ENCODE results near the gene CDCP1.
A peak's percentile ranks its signal among the peaks of the same experiment; 100 is the strongest.
"Not testable (repeated sequence)": the region's sequence is repeated elsewhere in the genome, so short reads cannot be mapped to it uniquely, and the experiment has no call there.

Gene CDCP1

DNA sequence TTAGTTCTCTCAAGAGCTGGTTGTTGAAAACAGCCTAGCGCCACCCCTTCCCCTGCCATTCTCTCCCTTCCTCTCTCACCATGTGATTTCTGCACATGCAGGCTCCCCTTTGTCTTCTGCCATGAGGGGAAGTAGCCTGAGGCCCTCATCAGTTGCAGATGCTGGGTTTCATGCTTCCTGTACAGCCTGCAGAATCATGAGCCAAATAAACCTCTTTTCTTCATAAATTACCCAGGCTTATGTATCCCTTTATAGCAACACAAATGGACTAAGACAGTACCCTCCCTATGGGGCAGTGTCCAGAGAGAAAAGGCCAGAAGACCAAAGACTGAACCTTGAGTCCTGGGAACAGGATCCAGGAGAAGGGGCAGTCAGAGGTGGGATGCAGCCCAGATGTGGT lies 65.4 kb downstream of the CDCP1 start:
- no peak for DNase-seq (ENCODE audit: low read depth)
- no peak overlapping the region for H3K4me3 ChIP-seq (ENCODE audit: low read depth, low read length)
- TF ChIP-seq, protein P1, sequence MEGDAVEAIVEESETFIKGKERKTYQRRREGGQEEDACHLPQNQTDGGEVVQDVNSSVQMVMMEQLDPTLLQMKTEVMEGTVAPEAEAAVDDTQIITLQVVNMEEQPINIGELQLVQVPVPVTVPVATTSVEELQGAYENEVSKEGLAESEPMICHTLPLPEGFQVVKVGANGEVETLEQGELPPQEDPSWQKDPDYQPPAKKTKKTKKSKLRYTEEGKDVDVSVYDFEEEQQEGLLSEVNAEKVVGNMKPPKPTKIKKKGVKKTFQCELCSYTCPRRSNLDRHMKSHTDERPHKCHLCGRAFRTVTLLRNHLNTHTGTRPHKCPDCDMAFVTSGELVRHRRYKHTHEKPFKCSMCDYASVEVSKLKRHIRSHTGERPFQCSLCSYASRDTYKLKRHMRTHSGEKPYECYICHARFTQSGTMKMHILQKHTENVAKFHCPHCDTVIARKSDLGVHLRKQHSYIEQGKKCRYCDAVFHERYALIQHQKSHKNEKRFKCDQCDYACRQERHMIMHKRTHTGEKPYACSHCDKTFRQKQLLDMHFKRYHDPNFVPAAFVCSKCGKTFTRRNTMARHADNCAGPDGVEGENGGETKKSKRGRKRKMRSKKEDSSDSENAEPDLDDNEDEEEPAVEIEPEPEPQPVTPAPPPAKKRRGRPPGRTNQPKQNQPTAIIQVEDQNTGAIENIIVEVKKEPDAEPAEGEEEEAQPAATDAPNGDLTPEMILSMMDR (conservative IDR thresholded peaks at IDR 0.05; ENCODE audit: low read depth, low read length), result no peak

DNA sequence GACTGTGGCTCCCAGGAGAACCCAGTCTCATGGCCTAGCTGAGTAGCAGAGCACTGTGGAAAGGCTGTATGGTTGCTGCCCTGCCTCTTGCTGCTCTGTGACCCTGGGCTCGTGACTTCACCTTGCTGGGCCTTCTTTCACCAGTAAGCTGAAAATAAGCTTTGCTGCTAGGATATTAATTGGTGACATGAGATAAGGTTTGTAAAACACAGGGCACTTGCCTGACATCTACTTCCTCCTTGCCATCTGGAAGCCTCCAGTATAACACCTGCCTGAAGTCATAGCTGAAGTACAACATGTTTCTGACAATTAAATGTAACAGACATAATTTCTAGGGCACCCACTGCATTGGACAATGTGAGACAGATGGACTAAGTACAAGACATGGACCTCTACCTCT lies 66.5 kb downstream of the CDCP1 start:
- DNase-seq (ENCODE audit: low read depth), result no peak
- no peak overlapping the region for H3K4me3 ChIP-seq (ENCODE audit: low read depth, low read length)
- TF ChIP-seq, protein P1 (conservative IDR thresholded peaks at IDR 0.05; ENCODE audit: low read depth, low read length), result no peak

DNA sequence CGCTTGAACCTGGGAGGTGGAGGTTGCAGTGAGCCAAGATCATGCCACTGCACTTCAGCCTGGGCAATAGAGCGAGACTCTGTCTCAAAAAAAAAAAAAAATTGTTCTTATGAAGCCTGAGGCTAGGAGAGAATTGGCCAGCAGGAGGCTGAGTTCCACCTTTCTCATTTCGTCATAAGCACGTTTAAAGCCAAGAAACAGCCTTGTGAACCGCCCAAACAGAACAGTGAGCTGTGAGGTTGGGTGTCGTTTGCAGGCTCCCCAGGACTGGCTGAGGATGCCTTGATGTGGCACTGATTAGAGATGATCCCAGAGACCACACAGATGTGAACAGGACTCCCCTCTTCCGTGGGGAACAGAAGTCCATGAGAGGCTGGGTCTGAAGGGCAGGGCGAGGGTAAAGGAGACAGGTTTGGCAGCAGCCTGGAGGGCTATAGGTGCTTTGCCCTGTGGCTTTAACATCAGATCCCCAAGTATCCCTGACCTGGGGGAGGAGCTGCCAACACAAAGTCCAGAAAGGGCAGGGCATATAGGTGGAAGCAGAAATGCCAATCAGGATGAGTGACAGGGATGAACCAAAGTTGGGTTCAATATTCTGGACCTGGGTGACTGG lies 67.2 kb downstream of the CDCP1 start:
- TF ChIP-seq, protein P1 (conservative IDR thresholded peaks at IDR 0.05; ENCODE audit: low read depth, low read length), result peak; percentile 66
- peak; percentile 84 for DNase-seq (ENCODE audit: low read depth)

DNA sequence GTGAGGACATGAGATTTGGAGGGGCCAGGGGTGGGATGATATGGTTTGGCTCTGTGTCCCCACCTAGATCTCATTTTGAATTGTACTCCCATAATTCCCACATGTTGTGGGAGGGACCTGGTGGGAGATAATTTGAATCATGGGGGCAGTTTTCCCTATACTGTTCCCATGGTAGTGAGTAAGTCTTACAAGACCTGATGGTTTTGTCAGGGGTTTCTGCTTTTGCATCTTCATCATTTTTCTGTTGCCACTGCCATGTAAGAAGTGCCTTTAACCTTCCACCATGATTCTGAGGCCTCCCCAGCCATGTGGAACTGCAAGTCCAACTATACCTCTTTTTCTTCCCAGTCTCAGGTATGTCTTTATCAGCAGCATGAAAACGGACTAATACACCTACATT lies 67.9 kb downstream of the CDCP1 start:
- not testable (repeated sequence) for DNase-seq (ENCODE audit: low read depth)

More for the DNA sequence above, 67.2 kb downstream of the CDCP1 start:
- no peak overlapping the region for H3K4me3 ChIP-seq (ENCODE audit: low read depth, low read length)

DNA sequence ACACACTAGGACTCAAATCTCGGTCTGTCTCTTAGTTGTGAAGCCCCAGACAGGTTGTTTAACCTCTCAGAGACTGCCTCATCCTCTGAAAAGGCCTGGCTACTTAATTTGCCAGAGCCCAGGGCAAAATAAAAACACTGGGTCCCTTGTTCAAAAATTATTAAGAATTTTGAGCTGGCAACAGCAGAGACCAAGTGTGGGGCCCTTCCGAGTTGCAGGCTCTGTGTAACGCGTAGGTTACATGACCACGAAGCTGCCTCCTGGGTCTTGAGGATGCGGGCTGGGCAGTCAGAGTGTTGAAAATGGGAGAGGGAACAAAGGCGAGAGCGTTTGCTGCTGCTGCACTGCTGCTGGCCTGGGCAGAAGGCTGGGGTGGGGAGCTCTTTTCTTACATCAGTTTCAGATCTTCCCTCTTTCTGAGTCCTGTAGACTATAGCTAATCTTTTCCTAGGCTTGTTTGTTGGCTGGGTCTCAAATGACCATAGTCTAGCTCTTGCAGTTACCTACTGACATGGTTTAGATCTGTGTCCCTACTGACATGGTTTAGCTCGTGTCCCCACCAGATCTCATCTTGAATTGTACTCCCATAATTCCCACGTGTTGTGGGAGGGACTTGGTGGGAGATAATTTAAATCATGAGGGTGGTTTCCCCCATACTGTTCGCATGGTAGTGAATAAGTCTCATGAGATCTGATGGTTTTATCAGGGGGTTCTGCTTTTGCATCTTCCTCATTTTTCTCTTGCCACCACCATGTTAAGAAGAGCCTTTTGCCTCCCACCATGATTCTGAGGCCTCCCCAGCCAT lies 70.2 kb downstream of the CDCP1 start:
- TF ChIP-seq, protein P1 (conservative IDR thresholded peaks at IDR 0.05; ENCODE audit: low read depth, low read length), result no peak
- H3K4me3 ChIP-seq (ENCODE audit: low read depth, low read length), result no peak overlapping the region
- DNase-seq (ENCODE audit: low read depth), result no peak

More for the DNA sequence above, 67.9 kb downstream of the CDCP1 start:
- H3K4me3 ChIP-seq (ENCODE audit: low read depth, low read length), result not testable (repeated sequence)

DNA sequence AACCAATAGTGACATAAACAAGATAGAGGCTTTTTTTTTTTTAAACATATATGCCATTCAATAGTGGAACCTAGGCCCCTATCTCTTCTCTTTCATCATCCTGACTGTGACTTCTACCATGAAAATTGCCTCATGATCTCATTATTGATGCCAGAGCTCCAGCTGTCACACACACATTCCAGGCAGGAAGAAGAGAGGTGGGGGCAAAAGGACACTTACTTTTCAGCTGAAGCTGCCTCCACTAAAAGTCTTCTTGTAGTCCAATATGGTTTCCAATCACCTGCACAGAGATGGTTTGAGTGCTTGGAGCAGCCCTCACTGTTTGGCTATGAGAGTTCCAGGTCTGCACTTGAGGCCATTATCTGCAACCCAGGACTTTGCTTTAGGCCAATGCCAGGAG lies 75.1 kb downstream of the CDCP1 start:
- H3K4me3 ChIP-seq (ENCODE audit: low read depth, low read length), result no peak overlapping the region
- TF ChIP-seq, protein P1 (conservative IDR thresholded peaks at IDR 0.05; ENCODE audit: low read depth, low read length), result no peak
- no peak for DNase-seq (ENCODE audit: low read depth)

DNA sequence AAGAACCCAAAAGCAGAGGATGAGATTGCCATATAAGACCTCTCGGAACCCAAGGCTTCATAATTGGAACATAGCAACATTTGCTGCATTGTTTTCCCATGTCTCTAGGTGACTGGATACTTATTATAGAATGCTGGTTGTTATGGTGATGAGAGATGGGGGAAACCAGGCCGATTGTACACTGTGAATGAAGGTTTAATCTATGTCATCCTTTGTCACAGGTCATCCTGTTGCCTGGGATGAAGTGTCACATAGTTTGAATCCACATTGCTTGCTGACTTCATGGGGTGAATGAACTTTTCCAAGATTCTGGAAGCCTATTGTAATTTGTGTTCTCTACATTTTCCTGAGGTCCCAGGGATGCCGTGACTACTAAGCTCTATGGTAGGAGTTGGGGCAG lies 78.2 kb downstream of the CDCP1 start:
- TF ChIP-seq, protein P1 (conservative IDR thresholded peaks at IDR 0.05; ENCODE audit: low read depth, low read length), result no peak
- DNase-seq (ENCODE audit: low read depth), result no peak
- no peak overlapping the region for H3K4me3 ChIP-seq (ENCODE audit: low read depth, low read length)
